Effector memory CD4-positive, alpha-beta T cell (primary cell): ENCODE results near the gene ARF1.

Source experiments
- DNase-seq, 3 donors: peaks; one replicate each; pipeline ENCODE4 v3.0.0-alpha.2; 2020
- H3K27ac ChIP-seq: 2 replicates; pipeline ENCODE4 v1.7.0; 2013; ENCODE audit warnings: mild to moderate bottlenecking, low read length, moderate library complexity; ENCODE audit not compliant: insufficient read depth, poor library complexity, severe bottlenecking
- H3K27me3 ChIP-seq: replicated peaks from 2 replicates; pipeline ENCODE4 v1.7.0; 2013; ENCODE audit warnings: mild to moderate bottlenecking, low read length; ENCODE audit not compliant: insufficient read depth, control insufficient read depth, poor library complexity, severe bottlenecking
- H3K36me3 ChIP-seq: 2 replicates; pipeline ENCODE4 v1.7.0; 2013; ENCODE audit warnings: mild to moderate bottlenecking, low read length, moderate library complexity; ENCODE audit not compliant: control insufficient read depth, insufficient read depth
- H3K4me1 ChIP-seq: 2 replicates; pipeline ENCODE4 v1.7.0; 2013; ENCODE audit warnings: low read length, mild to moderate bottlenecking; ENCODE audit not compliant: control insufficient read depth, insufficient read depth, poor library complexity, severe bottlenecking
- H3K4me3 ChIP-seq: 2 replicates; pipeline ENCODE4 v1.7.0; 2013; ENCODE audit warnings: low read length, low read depth, mild to moderate bottlenecking; ENCODE audit not compliant: insufficient read depth, poor library complexity, severe bottlenecking
- H3K9me3 ChIP-seq: 2 replicates; pipeline ENCODE4 v1.7.0; 2013; ENCODE audit warnings: mild to moderate bottlenecking, low read length, moderate library complexity; ENCODE audit not compliant: control insufficient read depth

Gene ARF1

GRCh38 chr1:228062812-228063211 lies 19.7 kb upstream of the ARF1 start:
- H3K27ac ChIP-seq: no peak overlapping the region
- peaks cover 56% of the 10 kb centered on the region for H3K27me3 ChIP-seq
- H3K4me3 ChIP-seq: no peak overlapping the region
- no peak for DNase-seq
- H3K4me1 ChIP-seq: peaks cover 16% of the 10 kb centered on the region
- H3K36me3 ChIP-seq: no peaks in the 10 kb centered on the region
- no peaks in the 10 kb centered on the region for H3K9me3 ChIP-seq

- peaks cover 56% of the 10 kb centered on the region for H3K27me3 ChIP-seq
- peaks cover 16% of the 10 kb centered on the region for H3K4me1 ChIP-seq
- no peak for DNase-seq
- H3K9me3 ChIP-seq: no peaks in the 10 kb centered on the region
- no peaks in the 10 kb centered on the region for H3K36me3 ChIP-seq
- H3K4me3 ChIP-seq: no peak overlapping the region
- no peak overlapping the region for H3K27ac ChIP-seq
Observed at GRCh38 chr1:228063251-228064191, 19.0 kb upstream of the ARF1 start.

- peaks cover 56% of the 10 kb centered on the region for H3K27me3 ChIP-seq
- H3K4me3 ChIP-seq: no peak overlapping the region
- DNase-seq: no peak
- H3K36me3 ChIP-seq: no peaks in the 10 kb centered on the region
- H3K27ac ChIP-seq: no peak overlapping the region
- H3K4me1 ChIP-seq: peaks cover 16% of the 10 kb centered on the region
- H3K9me3 ChIP-seq: no peaks in the 10 kb centered on the region
Observed at GRCh38 chr1:228064296-228064695, 18.2 kb upstream of the ARF1 start.

GRCh38 chr1:228064741-228065542 lies 17.6 kb upstream of the ARF1 start:
- H3K4me3 ChIP-seq: no peak overlapping the region
- no peaks in the 10 kb centered on the region for H3K36me3 ChIP-seq
- peaks cover 11% of the 10 kb centered on the region for H3K4me1 ChIP-seq
- H3K27ac ChIP-seq: no peak overlapping the region
- DNase-seq: no peak
- no peaks in the 10 kb centered on the region for H3K9me3 ChIP-seq
- H3K27me3 ChIP-seq: peaks cover 54% of the 10 kb centered on the region

GRCh38 chr1:228065543-228066347 lies 16.8 kb upstream of the ARF1 start:
- H3K27me3 ChIP-seq: peaks cover 46% of the 10 kb centered on the region
- DNase-seq: no peak
- H3K36me3 ChIP-seq: no peaks in the 10 kb centered on the region
- H3K9me3 ChIP-seq: no peaks in the 10 kb centered on the region
- H3K27ac ChIP-seq: no peak overlapping the region
- peaks cover 3% of the 10 kb centered on the region for H3K4me1 ChIP-seq
- H3K4me3 ChIP-seq: no peak overlapping the region

- H3K4me3 ChIP-seq: no peak overlapping the region
- no peak for DNase-seq
- no peaks in the 10 kb centered on the region for H3K4me1 ChIP-seq
- no peaks in the 10 kb centered on the region for H3K9me3 ChIP-seq
- peaks cover 40% of the 10 kb centered on the region for H3K27me3 ChIP-seq
- no peak overlapping the region for H3K27ac ChIP-seq
- H3K36me3 ChIP-seq: no peaks in the 10 kb centered on the region
Observed at GRCh38 chr1:228066416-228066815, 16.1 kb upstream of the ARF1 start.

- Histone ChIP-seq H3K36me3 (no peaks in the 10 kb centered on the region), H3K27me3 (peaks cover 33% of the 10 kb centered on the region), H3K27ac (no peak overlapping the region), H3K4me3 (no peak overlapping the region), H3K4me1 (no peaks in the 10 kb centered on the region), H3K9me3 (no peaks in the 10 kb centered on the region)
- DNase-seq: no peak
Observed at GRCh38 chr1:228066891-228067654, 15.4 kb upstream of the ARF1 start.

GRCh38 chr1:228068359-228068758 lies 14.1 kb upstream of the ARF1 start:
- Histone ChIP-seq H3K36me3 (no peaks in the 10 kb centered on the region), H3K4me3 (no peak overlapping the region), H3K27ac (no peak overlapping the region), H3K27me3 (peaks cover 22% of the 10 kb centered on the region), H3K9me3 (no peaks in the 10 kb centered on the region), H3K4me1 (no peaks in the 10 kb centered on the region)
- DNase-seq: no peak

GRCh38 chr1:228070173-228070572 lies 12.3 kb upstream of the ARF1 start:
- Histone ChIP-seq H3K27me3 (peaks cover 8% of the 10 kb centered on the region), H3K9me3 (no peaks in the 10 kb centered on the region), H3K36me3 (no peaks in the 10 kb centered on the region), H3K27ac (no peak overlapping the region), H3K4me1 (no peaks in the 10 kb centered on the region), H3K4me3 (no peak overlapping the region)
- no peak for DNase-seq
